Stimulated activated CD8-positive, alpha-beta memory T cell treated with anti-CD3 and anti-CD28 coated beads, Interleukin-2, amount 100 ng/mL, for 1 hour (primary cell): Measurements from ENCODE around the gene GAREM2.

ENCODE experiments used
- DNase-seq, 2 donors: peaks; one replicate each; pipeline ENCODE4 v3.0.0-alpha.2; 2020; ENCODE audit warnings: low read depth in 2 of 2

Gene GAREM2

DNA sequence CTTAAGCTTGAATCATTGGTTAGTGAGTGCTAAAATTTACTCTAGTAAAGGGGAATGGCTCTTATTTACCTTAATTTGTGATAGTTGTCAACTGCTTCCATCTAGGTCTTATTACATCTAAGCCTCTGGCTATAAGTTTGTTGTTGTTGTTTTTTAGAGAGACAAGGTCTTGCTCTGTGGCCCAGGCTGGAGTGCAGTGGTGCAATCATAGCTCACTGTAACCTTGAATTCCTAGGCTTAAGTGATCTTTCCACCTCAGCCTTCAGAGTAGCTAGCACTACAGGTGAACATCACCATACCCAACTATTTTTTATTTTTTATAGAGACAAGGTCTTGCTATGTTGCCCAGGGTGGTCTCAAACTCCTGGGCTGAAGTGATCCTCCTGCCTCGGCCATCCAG is 65.0 kb downstream of the GAREM2 start:
- no peak for DNase-seq

DNA sequence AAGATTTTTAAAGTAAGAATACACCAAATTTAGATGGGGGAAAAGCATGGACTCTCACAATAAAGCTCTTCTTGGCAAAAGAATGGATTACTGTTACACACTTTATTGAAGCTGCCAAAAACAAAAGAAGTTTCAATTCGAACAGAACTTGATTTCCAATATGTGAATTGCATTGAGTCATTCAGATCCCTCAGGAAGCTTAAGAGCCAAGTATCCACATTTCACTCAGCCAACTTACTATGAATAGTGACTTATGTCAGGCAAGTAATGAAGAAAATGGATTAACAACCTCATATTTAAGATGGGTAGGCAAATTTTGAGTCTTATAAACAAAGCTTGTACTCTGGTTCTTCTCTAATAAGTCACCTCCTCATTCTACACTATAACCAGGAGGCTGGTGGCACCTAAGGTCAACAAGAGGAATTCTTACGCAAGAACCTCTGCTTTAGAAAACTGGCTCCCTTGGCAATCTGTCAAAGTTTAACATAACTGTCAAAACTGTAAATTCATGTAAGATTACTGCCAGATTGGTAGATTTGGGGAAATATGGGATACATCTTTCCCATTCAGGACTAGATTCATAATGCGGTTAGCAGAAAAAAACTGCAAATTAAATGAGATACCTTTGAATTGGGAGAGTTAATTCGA is 65.5 kb downstream of the GAREM2 start:
- DNase-seq = no peak
